ENCODE measurements around the gene ZNF608. TPM values are rescaled to one million over a fixed set of nuclear protein-coding genes. Genes with fewer than 3 reads are reported as not detected.

ZNF608 gene
- total RNA-seq, 2 donors from 2014 or later: 138 to 140 TPM

- Mint-ChIP-seq H3K36me3 (ENCODE audit: low read depth) (peaks cover 7% of the 10 kb centered on the region), H3K27me3 (ENCODE audit: insufficient read depth) (no peaks in the 10 kb centered on the region), H3K27ac (peak overlapping the region; percentile 80), H3K4me1 (peaks cover 96% of the 10 kb centered on the region), H3K9me3 (no peaks in the 10 kb centered on the region), H3K4me3 (peak overlapping the region; percentile 35)
- 24 to 31% methylated on average over 7 to 13 of the region's 13 CpGs for WGBS, 2 experiments (ENCODE audit: insufficient coverage in 1 of 2, insufficient read length in 1 of 2)
- peaks cover 7% of the 10 kb centered on the region for H3K36me3 ChIP-seq (ENCODE audit: control insufficient read depth, insufficient read depth, low read length)
- H3K27ac ChIP-seq (ENCODE audit: low read depth, low read length): peak overlapping the region; percentile 12
- peak overlapping the region; percentile 64 for H3K4me3 ChIP-seq (ENCODE audit: low read length)
- no peak for TF ChIP-seq CTCF (conservative IDR thresholded peaks at IDR 0.05)
- H3K9me3 ChIP-seq (ENCODE audit: control insufficient read depth, low read length): no peaks in the 10 kb centered on the region
- DNase-seq: peak; percentile 78
- H3K4me1 ChIP-seq (ENCODE audit: control insufficient read depth, insufficient read depth, low read length): peaks cover 60% of the 10 kb centered on the region
- no peaks in the 10 kb centered on the region for H3K27me3 ChIP-seq (ENCODE audit: control insufficient read depth, insufficient read depth, low read length, poor library complexity, severe bottlenecking)
- peak overlapping the region; percentile 1 for H3K9ac ChIP-seq (ENCODE audit: extremely low read depth, low read length, poor library complexity, severe bottlenecking)
These were observed 39.6 kb downstream of the ZNF608 start for GRCh38 chr5:124706729-124707361.

DNA sequence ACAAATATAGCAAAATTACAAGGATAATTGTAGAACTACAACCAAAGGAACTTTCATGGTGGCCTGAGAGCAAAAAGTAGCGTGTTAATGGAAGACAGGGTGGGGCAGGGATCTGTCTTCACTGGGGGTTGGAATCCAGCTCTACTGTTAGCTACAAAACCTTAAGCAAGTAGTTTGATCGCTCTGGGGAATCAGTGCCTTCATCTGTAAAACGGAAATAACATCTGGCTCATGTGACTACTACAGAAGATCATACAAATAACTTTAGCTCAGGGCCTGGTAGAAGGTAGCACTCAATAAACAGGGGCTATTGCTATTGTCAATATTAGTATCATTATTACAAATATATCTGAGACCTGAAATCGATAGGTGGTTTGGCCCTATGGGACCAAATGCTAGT, 40.4 kb downstream of the ZNF608 start:
- no peak for TF ChIP-seq CTCF (conservative IDR thresholded peaks at IDR 0.05)
- H3K27me3 ChIP-seq (ENCODE audit: control insufficient read depth, insufficient read depth, low read length, poor library complexity, severe bottlenecking): no peaks in the 10 kb centered on the region
- peak overlapping the region; percentile 64 for H3K4me3 ChIP-seq (ENCODE audit: low read length)
- no peaks in the 10 kb centered on the region for H3K27me3 Mint-ChIP-seq (ENCODE audit: insufficient read depth)
- no peaks in the 10 kb centered on the region for H3K9me3 Mint-ChIP-seq
- WGBS, 2 experiments (ENCODE audit: insufficient coverage in 1 of 2, insufficient read length in 1 of 2): 87 to 93% methylated on average over 3 to 4 of the region's 4 CpGs
- no peak overlapping the region for H3K27ac ChIP-seq (ENCODE audit: low read depth, low read length)
- H3K4me1 ChIP-seq (ENCODE audit: control insufficient read depth, insufficient read depth, low read length): peaks cover 52% of the 10 kb centered on the region
- H3K4me1 Mint-ChIP-seq: peaks cover 92% of the 10 kb centered on the region
- H3K9me3 ChIP-seq (ENCODE audit: control insufficient read depth, low read length): no peaks in the 10 kb centered on the region
- no peak overlapping the region for H3K4me3 Mint-ChIP-seq
- H3K27ac Mint-ChIP-seq: peak overlapping the region; percentile 3
- H3K9ac ChIP-seq (ENCODE audit: extremely low read depth, low read length, poor library complexity, severe bottlenecking): no peak overlapping the region
- peaks cover 5% of the 10 kb centered on the region for H3K36me3 Mint-ChIP-seq (ENCODE audit: low read depth)
- peaks cover 7% of the 10 kb centered on the region for H3K36me3 ChIP-seq (ENCODE audit: control insufficient read depth, insufficient read depth, low read length)
- DNase-seq: no peak

DNA sequence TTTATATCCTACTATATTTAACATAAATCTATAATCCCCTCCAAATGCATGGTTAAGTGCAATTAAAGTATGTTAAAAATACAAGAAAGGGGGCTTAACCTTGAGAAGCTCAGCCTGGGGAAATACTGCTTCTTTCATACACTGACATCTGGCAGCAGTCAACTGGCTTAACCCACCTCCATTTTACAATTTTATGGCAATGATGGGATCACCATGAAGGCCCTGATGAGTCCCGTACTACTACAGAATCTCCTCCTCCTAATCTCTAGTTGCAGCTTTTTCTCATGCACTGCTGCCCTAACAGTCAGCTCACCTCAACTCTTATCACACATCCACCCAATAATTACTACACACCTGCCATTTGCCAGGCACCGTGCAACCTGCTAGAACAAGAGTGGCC, 40.9 kb downstream of the ZNF608 start:
- Mint-ChIP-seq H3K27ac (peak overlapping the region; percentile 3), H3K9me3 (no peaks in the 10 kb centered on the region), H3K36me3 (ENCODE audit: low read depth) (peaks cover 9% of the 10 kb centered on the region), H3K4me3 (no peak overlapping the region), H3K4me1 (peaks cover 92% of the 10 kb centered on the region), H3K27me3 (ENCODE audit: insufficient read depth) (no peaks in the 10 kb centered on the region)
- no peak overlapping the region for H3K27ac ChIP-seq (ENCODE audit: low read depth, low read length)
- DNase-seq: no peak
- H3K9ac ChIP-seq (ENCODE audit: extremely low read depth, low read length, poor library complexity, severe bottlenecking): no peak overlapping the region
- no peak for TF ChIP-seq CTCF (conservative IDR thresholded peaks at IDR 0.05)
- H3K9me3 ChIP-seq (ENCODE audit: control insufficient read depth, low read length): no peaks in the 10 kb centered on the region
- peak overlapping the region; percentile 64 for H3K4me3 ChIP-seq (ENCODE audit: low read length)
- H3K27me3 ChIP-seq (ENCODE audit: control insufficient read depth, insufficient read depth, low read length, poor library complexity, severe bottlenecking): no peaks in the 10 kb centered on the region
- WGBS, 2 experiments (ENCODE audit: insufficient coverage in 1 of 2, insufficient read length in 1 of 2): 97 to 100% methylated on average over 1 to 2 of the region's 2 CpGs
- peaks cover 47% of the 10 kb centered on the region for H3K4me1 ChIP-seq (ENCODE audit: control insufficient read depth, insufficient read depth, low read length)
- H3K36me3 ChIP-seq (ENCODE audit: control insufficient read depth, insufficient read depth, low read length): peaks cover 12% of the 10 kb centered on the region
